ENCODE data around the gene C14orf132.
"Not testable (repeated sequence)": the region's sequence is repeated elsewhere in the genome, so short reads cannot be mapped to it uniquely, and the experiment has no call there.

Gene C14orf132

GRCh38 chr14:96071561-96071960 lies 32.4 kb downstream of the C14orf132 start:
- H3K36me3 ChIP-seq (ENCODE audit: control insufficient read depth, insufficient read depth, low read length), result no peaks in the 10 kb centered on the region
- no peaks in the 10 kb centered on the region for H3K4me1 ChIP-seq (ENCODE audit: control insufficient read depth, insufficient read depth, low read length)
- no peak overlapping the region for H3K4me3 ChIP-seq (ENCODE audit: low read length)
- H3K9me3 ChIP-seq (ENCODE audit: control insufficient read depth, insufficient read depth, low read length), result no peaks in the 10 kb centered on the region
- no CpG with 5 or more reads among the region's 4 CpGs for WGBS (ENCODE audit: insufficient coverage, insufficient read length)
- H3K27ac ChIP-seq (ENCODE audit: low read length), result no peak overlapping the region
- no peak for DNase-seq (ENCODE audit: low read depth, low spot score)
- H3K27me3 ChIP-seq (ENCODE audit: control insufficient read depth, insufficient read depth, low read length), result no peaks in the 10 kb centered on the region

- H3K9me3 ChIP-seq (ENCODE audit: control insufficient read depth, insufficient read depth, low read length), result no peaks in the 10 kb centered on the region
- H3K27ac ChIP-seq (ENCODE audit: low read length), result no peak overlapping the region
- H3K36me3 ChIP-seq (ENCODE audit: control insufficient read depth, insufficient read depth, low read length), result no peaks in the 10 kb centered on the region
- no peaks in the 10 kb centered on the region for H3K4me1 ChIP-seq (ENCODE audit: control insufficient read depth, insufficient read depth, low read length)
- no peak overlapping the region for H3K4me3 ChIP-seq (ENCODE audit: low read length)
- H3K27me3 ChIP-seq (ENCODE audit: control insufficient read depth, insufficient read depth, low read length), result no peaks in the 10 kb centered on the region
- DNase-seq (ENCODE audit: low read depth, low spot score), result no peak
- no CpG with 5 or more reads among the region's 10 CpGs for whole genome bisulfite sequencing (ENCODE audit: insufficient coverage, insufficient read length)
Observed at GRCh38 chr14:96072076-96072475, 32.9 kb downstream of the C14orf132 start.

GRCh38 chr14:96072746-96073145 lies 33.6 kb downstream of the C14orf132 start:
- no peak overlapping the region for H3K4me3 ChIP-seq (ENCODE audit: low read length)
- no peaks in the 10 kb centered on the region for H3K27me3 ChIP-seq (ENCODE audit: control insufficient read depth, insufficient read depth, low read length)
- DNase-seq (ENCODE audit: low read depth, low spot score), result no peak
- no peaks in the 10 kb centered on the region for H3K9me3 ChIP-seq (ENCODE audit: control insufficient read depth, insufficient read depth, low read length)
- WGBS (ENCODE audit: insufficient coverage, insufficient read length), result no CpG with 5 or more reads among the region's 6 CpGs
- no peaks in the 10 kb centered on the region for H3K4me1 ChIP-seq (ENCODE audit: control insufficient read depth, insufficient read depth, low read length)
- H3K27ac ChIP-seq (ENCODE audit: low read length), result no peak overlapping the region
- H3K36me3 ChIP-seq (ENCODE audit: control insufficient read depth, insufficient read depth, low read length), result no peaks in the 10 kb centered on the region

GRCh38 chr14:96073260-96074039 lies 34.3 kb downstream of the C14orf132 start:
- not testable (repeated sequence) for DNase-seq (ENCODE audit: low read depth, low spot score); H3K4me1 ChIP-seq (ENCODE audit: control insufficient read depth, insufficient read depth, low read length); H3K9me3 ChIP-seq (ENCODE audit: control insufficient read depth, insufficient read depth, low read length); H3K27me3 ChIP-seq (ENCODE audit: control insufficient read depth, insufficient read depth, low read length); H3K4me3 ChIP-seq (ENCODE audit: low read length); H3K27ac ChIP-seq (ENCODE audit: low read length); H3K36me3 ChIP-seq (ENCODE audit: control insufficient read depth, insufficient read depth, low read length)
- WGBS (ENCODE audit: insufficient coverage, insufficient read length), result no CpG with 5 or more reads among the region's 4 CpGs

DNA sequence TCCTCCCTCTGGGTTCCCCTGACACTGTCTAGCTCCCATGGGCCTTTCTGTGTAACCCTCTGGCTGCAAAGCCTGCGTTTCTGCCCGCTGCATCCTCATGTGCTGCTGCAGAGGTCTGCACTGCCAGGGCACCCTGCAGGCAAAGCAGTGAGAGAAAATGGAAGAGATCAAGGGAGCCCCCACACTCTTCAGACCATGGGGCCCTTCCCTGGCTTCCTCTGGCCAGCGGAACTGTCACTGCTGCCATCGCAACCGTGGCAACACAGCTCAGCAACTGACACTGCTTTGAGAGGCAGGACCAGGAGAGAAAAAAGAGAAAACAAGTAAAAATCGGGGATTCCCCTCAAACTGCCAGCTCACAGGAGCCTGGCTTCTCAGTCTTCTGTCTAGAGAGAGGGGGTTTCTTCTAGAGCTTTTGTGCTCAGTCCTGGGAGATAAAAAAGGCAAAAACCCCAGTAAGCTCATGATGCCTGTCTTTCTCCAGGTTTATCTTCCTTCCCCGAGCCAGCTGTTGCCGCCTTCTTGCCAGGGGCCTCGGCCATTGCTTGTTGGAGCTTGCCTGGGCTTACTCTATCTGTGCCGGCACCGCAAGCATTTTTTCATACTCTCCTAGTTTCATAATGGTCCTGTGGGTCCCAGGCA lies 38.9 kb downstream of the C14orf132 start:
- WGBS (ENCODE audit: insufficient coverage, insufficient read length), result no CpG with 5 or more reads among the region's 11 CpGs
- no peak overlapping the region for H3K27ac ChIP-seq (ENCODE audit: low read length)
- H3K36me3 ChIP-seq (ENCODE audit: control insufficient read depth, insufficient read depth, low read length), result no peaks in the 10 kb centered on the region
- H3K4me3 ChIP-seq (ENCODE audit: low read length), result no peak overlapping the region
- H3K27me3 ChIP-seq (ENCODE audit: control insufficient read depth, insufficient read depth, low read length), result no peaks in the 10 kb centered on the region
- no peak for DNase-seq (ENCODE audit: low read depth, low spot score)
- no peaks in the 10 kb centered on the region for H3K9me3 ChIP-seq (ENCODE audit: control insufficient read depth, insufficient read depth, low read length)
- H3K4me1 ChIP-seq (ENCODE audit: control insufficient read depth, insufficient read depth, low read length), result no peaks in the 10 kb centered on the region

DNA sequence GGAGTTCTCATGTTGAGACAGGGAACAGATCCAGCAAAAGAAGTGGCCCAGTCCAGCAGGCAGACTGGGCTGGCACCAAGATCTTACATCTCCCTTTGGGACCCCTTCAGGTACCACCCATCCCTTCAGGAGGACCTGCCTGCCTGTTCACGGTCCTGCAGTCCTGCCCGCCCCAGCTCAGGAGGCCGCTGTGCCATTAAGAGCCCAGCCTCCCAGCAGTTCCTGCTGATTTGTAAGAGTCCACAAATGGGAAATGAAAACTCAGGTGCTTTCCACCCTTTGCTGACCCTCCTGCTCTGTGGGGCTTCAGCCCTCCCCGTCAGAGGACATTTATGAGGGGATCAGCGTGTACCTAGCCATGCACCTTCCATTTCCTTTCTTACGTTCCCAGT lies 39.5 kb downstream of the C14orf132 start:
- Histone ChIP-seq H3K27ac (ENCODE audit: low read length) (no peak overlapping the region), H3K9me3 (ENCODE audit: control insufficient read depth, insufficient read depth, low read length) (no peaks in the 10 kb centered on the region), H3K4me1 (ENCODE audit: control insufficient read depth, insufficient read depth, low read length) (no peaks in the 10 kb centered on the region), H3K36me3 (ENCODE audit: control insufficient read depth, insufficient read depth, low read length) (no peaks in the 10 kb centered on the region), H3K4me3 (ENCODE audit: low read length) (no peak overlapping the region), H3K27me3 (ENCODE audit: control insufficient read depth, insufficient read depth, low read length) (no peaks in the 10 kb centered on the region)
- no peak for DNase-seq (ENCODE audit: low read depth, low spot score)
- no CpG with 5 or more reads among the region's 6 CpGs for WGBS (ENCODE audit: insufficient coverage, insufficient read length)

- H3K27me3 ChIP-seq (ENCODE audit: control insufficient read depth, insufficient read depth, low read length), result no peaks in the 10 kb centered on the region
- WGBS (ENCODE audit: insufficient coverage, insufficient read length), result no CpG with 5 or more reads among the region's 8 CpGs
- H3K27ac ChIP-seq (ENCODE audit: low read length), result no peak overlapping the region
- no peaks in the 10 kb centered on the region for H3K36me3 ChIP-seq (ENCODE audit: control insufficient read depth, insufficient read depth, low read length)
- no peak for DNase-seq (ENCODE audit: low read depth, low spot score)
- no peaks in the 10 kb centered on the region for H3K4me1 ChIP-seq (ENCODE audit: control insufficient read depth, insufficient read depth, low read length)
- no peak overlapping the region for H3K4me3 ChIP-seq (ENCODE audit: low read length)
- H3K9me3 ChIP-seq (ENCODE audit: control insufficient read depth, insufficient read depth, low read length), result no peaks in the 10 kb centered on the region
Observed at GRCh38 chr14:96079066-96079465, 39.9 kb downstream of the C14orf132 start.

GRCh38 chr14:96080571-96080970 lies 41.4 kb downstream of the C14orf132 start:
- Histone ChIP-seq H3K4me1 (ENCODE audit: control insufficient read depth, insufficient read depth, low read length) (no peaks in the 10 kb centered on the region), H3K27ac (ENCODE audit: low read length) (no peak overlapping the region), H3K4me3 (ENCODE audit: low read length) (no peak overlapping the region), H3K27me3 (ENCODE audit: control insufficient read depth, insufficient read depth, low read length) (no peaks in the 10 kb centered on the region), H3K9me3 (ENCODE audit: control insufficient read depth, insufficient read depth, low read length) (no peaks in the 10 kb centered on the region), H3K36me3 (ENCODE audit: control insufficient read depth, insufficient read depth, low read length) (no peaks in the 10 kb centered on the region)
- no CpG with 5 or more reads among the region's 10 CpGs for WGBS (ENCODE audit: insufficient coverage, insufficient read length)
- no peak for DNase-seq (ENCODE audit: low read depth, low spot score)

GRCh38 chr14:96081224-96081623 lies 42.1 kb downstream of the C14orf132 start:
- H3K9me3 ChIP-seq (ENCODE audit: control insufficient read depth, insufficient read depth, low read length), result no peaks in the 10 kb centered on the region
- no peak for DNase-seq (ENCODE audit: low read depth, low spot score)
- H3K36me3 ChIP-seq (ENCODE audit: control insufficient read depth, insufficient read depth, low read length), result no peaks in the 10 kb centered on the region
- no peaks in the 10 kb centered on the region for H3K27me3 ChIP-seq (ENCODE audit: control insufficient read depth, insufficient read depth, low read length)
- H3K4me3 ChIP-seq (ENCODE audit: low read length), result no peak overlapping the region
- H3K4me1 ChIP-seq (ENCODE audit: control insufficient read depth, insufficient read depth, low read length), result no peaks in the 10 kb centered on the region
- WGBS (ENCODE audit: insufficient coverage, insufficient read length), result no CpG with 5 or more reads among the region's 6 CpGs
- no peak overlapping the region for H3K27ac ChIP-seq (ENCODE audit: low read length)

- no peaks in the 10 kb centered on the region for H3K4me1 ChIP-seq (ENCODE audit: control insufficient read depth, insufficient read depth, low read length)
Observed at GRCh38 chr14:96081767-96082400, 42.7 kb downstream of the C14orf132 start.

More at GRCh38 chr14:96081767-96082400, 42.7 kb downstream of the C14orf132 start:
- H3K9me3 ChIP-seq (ENCODE audit: control insufficient read depth, insufficient read depth, low read length), result no peaks in the 10 kb centered on the region
- no CpG with 5 or more reads among the region's 10 CpGs for WGBS (ENCODE audit: insufficient coverage, insufficient read length)
- H3K27ac ChIP-seq (ENCODE audit: low read length), result no peak overlapping the region
- H3K27me3 ChIP-seq (ENCODE audit: control insufficient read depth, insufficient read depth, low read length), result no peaks in the 10 kb centered on the region
- 0 out of 2 replicates have a peak, but pooled peaks cover 4% of the 10 kb centered on the region for H3K36me3 ChIP-seq (ENCODE audit: control insufficient read depth, insufficient read depth, low read length)
- no peak overlapping the region for H3K4me3 ChIP-seq (ENCODE audit: low read length)
- DNase-seq (ENCODE audit: low read depth, low spot score), result no peak
